OCI-LY1 (cell line): ENCODE results near the gene ANKS3.

Source experiments
- H2AFZ ChIP-seq: fragments of 200-600 bp; sonication (generic), shearing (Covaris generic); 2 replicates; pipeline ENCODE4 v1.6.0; 2014; ENCODE audit warnings: antibody characterized with exemption, mild to moderate bottlenecking, low read length
- H3F3A ChIP-seq: fragments of 200-600 bp; sonication (generic), shearing (Covaris generic); 2 replicates; pipeline ENCODE4 v1.6.0; 2014; ENCODE audit warnings: mild to moderate bottlenecking, antibody characterized with exemption, low read length, moderate library complexity; ENCODE audit not compliant: insufficient read depth
- H3K27ac ChIP-seq: fragments of 200-600 bp; sonication (generic); 2 replicates; pipeline ENCODE4 v1.5.1; 2014; ENCODE audit warnings: low read length, mixed run types, mild to moderate bottlenecking, low read depth; ENCODE audit not compliant: poor library complexity, severe bottlenecking
- H3K27me3 ChIP-seq: fragments of 200-600 bp; sonication (generic); 2 replicates; pipeline ENCODE4 v1.6.0; 2014; ENCODE audit warnings: antibody characterized with exemption, mild to moderate bottlenecking, low read length, moderate library complexity; ENCODE audit not compliant: insufficient read depth
- H3K36me3 ChIP-seq: fragments of 200-600 bp; sonication (generic); 2 replicates; pipeline ENCODE4 v1.6.1; 2014; ENCODE audit warnings: mild to moderate bottlenecking, antibody characterized with exemption, low read length, moderate library complexity, mixed read lengths; ENCODE audit not compliant: insufficient read depth
- H3K4me1 ChIP-seq: fragments of 200-600 bp; sonication (generic); 2 replicates; pipeline ENCODE4 v1.5.1; 2014; ENCODE audit warnings: mild to moderate bottlenecking, low read length, moderate library complexity; ENCODE audit not compliant: insufficient read depth, severe bottlenecking
- H3K4me2 ChIP-seq: fragments of 200-600 bp; sonication (generic), shearing (Covaris generic); 2 replicates; pipeline ENCODE4 v1.6.1; 2014; ENCODE audit warnings: low read length
- H3K4me3 ChIP-seq: fragments of 200-600 bp; sonication (generic); 2 replicates; pipeline ENCODE4 v1.5.1; 2014; ENCODE audit warnings: low read length, low read depth, mild to moderate bottlenecking, mixed read lengths; ENCODE audit not compliant: poor library complexity, severe bottlenecking
- H3K79me2 ChIP-seq: fragments of 200-600 bp; shearing (Covaris generic); 2 replicates; pipeline ENCODE4 v1.6.1; 2016; ENCODE audit warnings: mixed run types, low read length, mixed read lengths; ENCODE audit not compliant: insufficient read depth
- H3K9ac ChIP-seq: fragments of 200-600 bp; sonication (generic), shearing (Covaris generic); 2 replicates; pipeline ENCODE4 v1.6.1; 2014; ENCODE audit warnings: mild to moderate bottlenecking, low read length, mixed read lengths
- H3K9me2 ChIP-seq: fragments of 200-600 bp; sonication (generic), shearing (Covaris generic); 2 replicates; pipeline ENCODE4 v1.6.1; 2014; ENCODE audit warnings: low read depth, mild to moderate bottlenecking, low read length, mixed read lengths
- H3K9me3 ChIP-seq: fragments of 200-600 bp; shearing (Covaris generic); 2 replicates; pipeline ENCODE4 v1.6.1; 2014; ENCODE audit warnings: low read length, mixed read lengths
- H4K20me1 ChIP-seq: fragments of 200-600 bp; sonication (generic), shearing (Covaris generic); 2 replicates; pipeline ENCODE4 v1.6.0; 2016; ENCODE audit warnings: mild to moderate bottlenecking, low read length; ENCODE audit not compliant: insufficient read depth
- EZH2 ChIP-seq: fragments of 200-600 bp; sonication (generic), shearing (Covaris generic); IDR thresholded peaks from 2 replicates; pipeline ENCODE4 v1.8.0; 2017; ENCODE audit warnings: borderline replicate concordance, mixed run types, mild to moderate bottlenecking, antibody characterized with exemption, low read length, moderate library complexity, mixed read lengths
- TF ChIP-seq, protein P1 (sequence below): fragments of 200-600 bp; sonication (generic), shearing (Covaris generic); IDR thresholded peaks from 2 replicates; pipeline ENCODE4 v1.5.1; 2017; ENCODE audit warnings: mild to moderate bottlenecking, antibody characterized with exemption, low read length, moderate library complexity, mixed read lengths

The ANKS3 gene

DNA sequence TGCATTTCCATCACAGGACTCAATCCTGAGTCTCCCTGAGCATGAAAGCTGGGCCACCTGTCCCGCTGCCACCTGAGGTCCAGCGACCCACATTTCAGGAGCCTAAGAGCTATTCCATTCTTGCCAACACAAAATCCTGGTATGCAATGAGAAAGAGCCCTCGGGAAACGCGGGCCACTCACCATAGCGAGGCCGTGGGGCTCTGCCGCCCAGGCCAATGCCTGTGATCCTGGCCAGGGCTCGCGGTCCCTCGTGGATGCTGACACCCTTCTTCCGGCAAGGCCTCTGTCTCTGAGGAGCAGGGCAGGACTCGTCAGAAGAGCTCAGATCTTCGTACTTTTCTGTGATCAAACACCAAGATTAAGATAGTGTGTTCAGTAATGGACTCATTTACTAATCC, 29.2 kb downstream of the ANKS3 start:
- Histone ChIP-seq H3K27ac (no peak overlapping the region), H3K79me2 (no peaks in the 10 kb centered on the region), H3K9ac (no peak overlapping the region), H3K4me3 (no peak overlapping the region), H3K9me3 (no peaks in the 10 kb centered on the region), H3K36me3 (peaks cover 32% of the 10 kb centered on the region; the same call in 1 of the 2 replicates), H3F3A (no peaks in the 10 kb centered on the region), H3K9me2 (no peaks in the 10 kb centered on the region), H3K4me1 (peaks cover 3% of the 10 kb centered on the region), H4K20me1 (no peaks in the 10 kb centered on the region), H3K4me2 (no peak overlapping the region), H2AFZ (no peak overlapping the region), H3K27me3 (no peaks in the 10 kb centered on the region)
- TF ChIP-seq, protein P1, sequence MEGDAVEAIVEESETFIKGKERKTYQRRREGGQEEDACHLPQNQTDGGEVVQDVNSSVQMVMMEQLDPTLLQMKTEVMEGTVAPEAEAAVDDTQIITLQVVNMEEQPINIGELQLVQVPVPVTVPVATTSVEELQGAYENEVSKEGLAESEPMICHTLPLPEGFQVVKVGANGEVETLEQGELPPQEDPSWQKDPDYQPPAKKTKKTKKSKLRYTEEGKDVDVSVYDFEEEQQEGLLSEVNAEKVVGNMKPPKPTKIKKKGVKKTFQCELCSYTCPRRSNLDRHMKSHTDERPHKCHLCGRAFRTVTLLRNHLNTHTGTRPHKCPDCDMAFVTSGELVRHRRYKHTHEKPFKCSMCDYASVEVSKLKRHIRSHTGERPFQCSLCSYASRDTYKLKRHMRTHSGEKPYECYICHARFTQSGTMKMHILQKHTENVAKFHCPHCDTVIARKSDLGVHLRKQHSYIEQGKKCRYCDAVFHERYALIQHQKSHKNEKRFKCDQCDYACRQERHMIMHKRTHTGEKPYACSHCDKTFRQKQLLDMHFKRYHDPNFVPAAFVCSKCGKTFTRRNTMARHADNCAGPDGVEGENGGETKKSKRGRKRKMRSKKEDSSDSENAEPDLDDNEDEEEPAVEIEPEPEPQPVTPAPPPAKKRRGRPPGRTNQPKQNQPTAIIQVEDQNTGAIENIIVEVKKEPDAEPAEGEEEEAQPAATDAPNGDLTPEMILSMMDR = no peak

DNA sequence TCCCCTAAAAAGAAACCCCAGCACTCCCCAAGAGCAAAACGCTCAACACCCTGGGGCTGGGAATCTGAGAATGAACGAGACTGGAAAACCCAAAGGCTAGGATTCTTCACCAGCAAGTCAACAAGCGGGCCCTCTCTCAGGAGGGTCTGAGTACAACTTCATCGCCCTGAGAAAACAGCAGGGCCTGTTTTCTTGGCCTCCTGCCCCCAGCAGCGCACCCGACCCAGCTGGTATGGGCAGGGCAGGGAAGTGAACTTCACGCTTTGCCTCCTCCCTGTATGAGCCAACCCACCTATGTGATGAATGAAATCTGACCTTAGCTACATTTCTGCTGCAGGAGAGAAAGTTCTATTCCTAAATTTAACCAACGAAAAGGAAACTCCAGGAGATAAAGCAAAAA, 29.6 kb downstream of the ANKS3 start:
- Histone ChIP-seq H3K4me3 (no peak overlapping the region), H3K36me3 (peaks cover 34% of the 10 kb centered on the region; the same call in 1 of the 2 replicates), H3K9me3 (no peaks in the 10 kb centered on the region), H3K9me2 (no peaks in the 10 kb centered on the region), H4K20me1 (no peaks in the 10 kb centered on the region), H3K27me3 (no peaks in the 10 kb centered on the region), H2AFZ (no peak overlapping the region), H3K4me2 (no peak overlapping the region), H3K79me2 (no peaks in the 10 kb centered on the region), H3K27ac (no peak overlapping the region), H3F3A (no peaks in the 10 kb centered on the region), H3K9ac (no peak overlapping the region), H3K4me1 (peaks cover 3% of the 10 kb centered on the region)
- TF ChIP-seq, protein P1 = no peak
- no peak for TF ChIP-seq EZH2

DNA sequence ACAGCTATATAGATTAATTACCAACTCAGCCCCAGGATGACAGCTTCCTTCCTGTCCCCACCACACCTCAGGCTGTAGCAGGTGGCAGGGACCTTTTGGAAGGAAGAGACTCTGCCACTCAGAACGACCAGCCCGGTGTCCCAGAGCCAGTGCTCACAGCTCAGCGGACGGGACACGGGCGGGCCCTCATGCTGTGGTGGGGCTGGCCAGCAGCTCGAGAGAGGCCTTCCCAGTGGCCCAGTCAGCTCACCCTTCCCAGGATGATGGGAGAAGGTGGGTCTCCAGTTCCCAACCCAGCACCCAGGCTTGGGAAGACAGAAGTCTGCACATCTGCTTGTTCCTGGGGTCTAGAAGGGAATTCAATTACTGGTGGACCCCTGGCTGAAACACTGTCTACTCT, 30.2 kb downstream of the ANKS3 start:
- no peak overlapping the region for H3K27ac ChIP-seq
- no peak overlapping the region for H3K4me2 ChIP-seq
- H3K27me3 ChIP-seq = no peaks in the 10 kb centered on the region
- H3K9me3 ChIP-seq = no peaks in the 10 kb centered on the region
- H3K9me2 ChIP-seq = no peaks in the 10 kb centered on the region
- no peaks in the 10 kb centered on the region for H3K79me2 ChIP-seq
- no peak overlapping the region for H3K4me3 ChIP-seq
- no peak for TF ChIP-seq EZH2
- TF ChIP-seq, protein P1 = no peak
- no peaks in the 10 kb centered on the region for H3F3A ChIP-seq
- no peak overlapping the region for H3K9ac ChIP-seq
- no peaks in the 10 kb centered on the region for H4K20me1 ChIP-seq
- no peak overlapping the region for H2AFZ ChIP-seq
- H3K36me3 ChIP-seq = peaks cover 40% of the 10 kb centered on the region; the same call in 1 of the 2 replicates
- H3K4me1 ChIP-seq = peaks cover 3% of the 10 kb centered on the region
